HG03354 (cell line): ENCODE results near the gene ANAPC5.
"Not testable (repeated sequence)": the region's sequence is repeated elsewhere in the genome, so short reads cannot be mapped to it uniquely, and the experiment has no call there.

ENCODE experiments used
- ATAC-seq: cut with Tn5 transposase; IDR thresholded peaks from one replicate; pipeline ENCODE4 v1.9.1; 2021; ENCODE audit warnings: mild to moderate bottlenecking; ENCODE audit not compliant: unreplicated experiment, poor library complexity, severe bottlenecking

ANAPC5 gene

GRCh38 chr12:121290410-121290809 lies 61.8 kb downstream of the ANAPC5 start:
- ATAC-seq: no peak

GRCh38 chr12:121289962-121290361 lies 62.2 kb downstream of the ANAPC5 start:
- ATAC-seq: no peak

- no peak for ATAC-seq
Observed at GRCh38 chr12:121288986-121289385, 63.2 kb downstream of the ANAPC5 start.

- no peak for ATAC-seq
Observed at GRCh38 chr12:121288158-121288845, 63.9 kb downstream of the ANAPC5 start.

GRCh38 chr12:121287267-121287954 lies 64.8 kb downstream of the ANAPC5 start:
- ATAC-seq: no peak

GRCh38 chr12:121285856-121286255 lies 66.4 kb downstream of the ANAPC5 start:
- ATAC-seq: no peak

- ATAC-seq: no peak
Observed at GRCh38 chr12:121284551-121285390, 67.4 kb downstream of the ANAPC5 start.

GRCh38 chr12:121283841-121284240 lies 68.4 kb downstream of the ANAPC5 start:
- ATAC-seq: no peak

GRCh38 chr12:121283388-121283787 lies 68.8 kb downstream of the ANAPC5 start:
- ATAC-seq: no peak

- not testable (repeated sequence) for ATAC-seq
Observed at GRCh38 chr12:121282910-121283309, 69.3 kb downstream of the ANAPC5 start.

GRCh38 chr12:121282072-121282742 lies 70.0 kb downstream of the ANAPC5 start:
- no peak for ATAC-seq

GRCh38 chr12:121281116-121281515 lies 71.1 kb downstream of the ANAPC5 start:
- ATAC-seq: not testable (repeated sequence)

- not testable (repeated sequence) for ATAC-seq
Observed at GRCh38 chr12:121280531-121280930, 71.7 kb downstream of the ANAPC5 start.

- ATAC-seq: no peak
Observed at GRCh38 chr12:121279507-121279915, 72.7 kb downstream of the ANAPC5 start.

GRCh38 chr12:121279071-121279375 lies 73.2 kb downstream of the ANAPC5 start:
- ATAC-seq: no peak

- no peak for ATAC-seq
Observed at GRCh38 chr12:121278169-121279070, 73.8 kb downstream of the ANAPC5 start.

- no peak for ATAC-seq
Observed at GRCh38 chr12:121277374-121277759, 74.8 kb downstream of the ANAPC5 start.

- ATAC-seq: no peak
Observed at GRCh38 chr12:121274036-121274763, 78.0 kb downstream of the ANAPC5 start.
